Caco-2 (cell line): ENCODE data around the gene BNIP1. TPM values are rescaled to one million over a fixed set of nuclear protein-coding genes. Genes with fewer than 3 reads are reported as not detected.
"Not testable (repeated sequence)": the region's sequence is repeated elsewhere in the genome, so short reads cannot be mapped to it uniquely, and the experiment has no call there.

Experiments
- BruUV-seq: library from RNA; stranded (reverse); fragments of 400-500 nt; replicated peaks from 2 replicates; lab custom pipeline; 2021; lab: Mats Ljungman, UMichigan
- CTCF ChIA-PET: fragments of 300-600 bp; sonication (Branson Sonifier 250); formaldehyde crosslinking; loops from one replicate; lab custom pipeline; 2022; ENCODE audit warnings: antibody characterized with exemption; lab: Charles Lee
- POLR2A ChIA-PET: fragments of 300-600 bp; sonication (Branson Sonifier 250); formaldehyde crosslinking; loops from one replicate; lab custom pipeline; 2022; ENCODE audit warnings: antibody characterized with exemption; lab: Charles Lee
- DNase-seq, 2 experiments: peaks; one replicate each; pipeline versions ENCODE4 v3.0.0 to v3.0.0-alpha.2; 2020 to 2022
- H3K27me3 ChIP-seq: replicated peaks from 2 replicates; pipeline ENCODE4 v1.6.0; 2011; ENCODE audit warnings: low read length; ENCODE audit not compliant: control insufficient read depth, insufficient read depth
- H3K36me3 ChIP-seq: 2 replicates; pipeline ENCODE4 v1.5.1; 2011; ENCODE audit warnings: low read length; ENCODE audit not compliant: control insufficient read depth, insufficient read depth
- H3K4me1 ChIP-seq: fragments of 250-450 bp; sonication (Bioruptor Pico); 2 replicates; pipeline ENCODE4 v1.5.1; 2020; ENCODE audit warnings: mild to moderate bottlenecking
- H3K4me3 ChIP-seq: 2 replicates; pipeline ENCODE4 v1.5.1; 2011; ENCODE audit warnings: low read depth, mild to moderate bottlenecking, control low read depth, low read length
- H3K9me3 ChIP-seq: fragments of 250-450 bp; sonication (Bioruptor Pico); 2 replicates; pipeline ENCODE4 v1.5.1; 2020; ENCODE audit warnings: mild to moderate bottlenecking, moderate library complexity
- H3K27ac Mint-ChIP-seq: one replicate; pipeline ENCODE4 v1.8.0; 2022; ENCODE audit warnings: mixed read lengths; ENCODE audit not compliant: unreplicated experiment
- H3K27me3 Mint-ChIP-seq: one replicate; pipeline ENCODE4 v1.8.0; 2022; ENCODE audit warnings: mixed read lengths; ENCODE audit not compliant: insufficient read depth, unreplicated experiment
- H3K36me3 Mint-ChIP-seq: one replicate; pipeline ENCODE4 v1.8.0; 2022; ENCODE audit warnings: mild to moderate bottlenecking, mixed read lengths; ENCODE audit not compliant: insufficient read depth, unreplicated experiment
- H3K4me1 Mint-ChIP-seq: one replicate; pipeline ENCODE4 v1.8.0; 2022; ENCODE audit warnings: low read depth, mixed read lengths; ENCODE audit not compliant: unreplicated experiment
- H3K4me3 Mint-ChIP-seq: one replicate; pipeline ENCODE4 v1.8.0; 2022; ENCODE audit warnings: mild to moderate bottlenecking, moderate library complexity, mixed read lengths; ENCODE audit not compliant: unreplicated experiment
- H3K9me3 Mint-ChIP-seq: one replicate; pipeline ENCODE4 v1.8.0; 2022; ENCODE audit warnings: mixed read lengths; ENCODE audit not compliant: unreplicated experiment
- intact Hi-C: fragments of 100-400 bp; cut with micrococcal nuclease; formaldehyde crosslinking; loops from one replicate; pipeline ENCODE4 v1.10.0; 2022; ENCODE audit not compliant: unreplicated experiment
- total RNA-seq: library from RNA; stranded (reverse); gene quantifications from 2 replicates; pipeline ENCODE4 v1.2.3, GENCODE V29; 2022
- TF ChIP-seq, protein P1 (sequence below), 2 experiments: fragments of 200-600 bp in 1 of 2; IDR thresholded peaks; 1 replicate in 1 of 2; 2 replicates in 1 of 2; pipeline versions ENCODE4 v1.5.1 to v1.8.0; 2011 to 2022; ENCODE audit warnings: antibody characterized with exemption in 1 of 2, control low read depth in 1 of 2, inconsistent platforms in 1 of 2, low read depth in 1 of 2, low read length in 1 of 2, mild to moderate bottlenecking in 1 of 2, moderate library complexity in 1 of 2; ENCODE audit not compliant: insufficient read depth in 1 of 2, severe bottlenecking in 1 of 2, unreplicated experiment in 1 of 2

Gene BNIP1
- total RNA-seq, 1 experiment from 2014 or later = 13.9 TPM

DNA sequence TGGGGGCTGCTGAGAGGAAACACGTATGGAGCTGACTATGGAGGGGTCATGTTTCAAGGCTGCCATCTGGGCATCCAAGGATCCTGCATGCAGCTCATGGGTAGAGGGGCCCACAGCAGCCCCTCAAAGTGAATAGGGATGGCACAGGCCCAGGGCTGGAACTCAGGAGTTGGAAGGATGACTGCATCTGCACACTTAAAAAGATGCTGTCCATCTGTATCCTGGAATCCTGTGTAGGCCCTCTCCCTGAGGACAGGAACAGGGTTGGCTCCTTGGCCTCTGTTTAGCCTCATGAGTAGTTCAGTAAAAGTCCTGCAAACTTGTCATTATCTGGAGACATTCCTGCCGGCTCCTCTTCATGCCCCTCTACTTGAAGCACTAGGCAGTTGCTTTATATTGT, 4.0 kb downstream of the BNIP1 start:
- DNase-seq = no peak
- Histone ChIP-seq H3K9me3 (no peaks in the 10 kb centered on the region), H3K27me3 (no peaks in the 10 kb centered on the region), H3K4me3 (no peak overlapping the region), H3K36me3 (no peaks in the 10 kb centered on the region), H3K4me1 (peaks cover 3% of the 10 kb centered on the region; the same call in 1 of the 2 replicates)
- Mint-ChIP-seq H3K36me3 (peaks cover 35% of the 10 kb centered on the region), H3K9me3 (no peaks in the 10 kb centered on the region), H3K27me3 (no peaks in the 10 kb centered on the region), H3K4me3 (no peak overlapping the region), H3K4me1 (peaks cover 7% of the 10 kb centered on the region), H3K27ac (no peak overlapping the region)
- BruUV-seq = no TSS peak
- TF ChIP-seq, protein P1, sequence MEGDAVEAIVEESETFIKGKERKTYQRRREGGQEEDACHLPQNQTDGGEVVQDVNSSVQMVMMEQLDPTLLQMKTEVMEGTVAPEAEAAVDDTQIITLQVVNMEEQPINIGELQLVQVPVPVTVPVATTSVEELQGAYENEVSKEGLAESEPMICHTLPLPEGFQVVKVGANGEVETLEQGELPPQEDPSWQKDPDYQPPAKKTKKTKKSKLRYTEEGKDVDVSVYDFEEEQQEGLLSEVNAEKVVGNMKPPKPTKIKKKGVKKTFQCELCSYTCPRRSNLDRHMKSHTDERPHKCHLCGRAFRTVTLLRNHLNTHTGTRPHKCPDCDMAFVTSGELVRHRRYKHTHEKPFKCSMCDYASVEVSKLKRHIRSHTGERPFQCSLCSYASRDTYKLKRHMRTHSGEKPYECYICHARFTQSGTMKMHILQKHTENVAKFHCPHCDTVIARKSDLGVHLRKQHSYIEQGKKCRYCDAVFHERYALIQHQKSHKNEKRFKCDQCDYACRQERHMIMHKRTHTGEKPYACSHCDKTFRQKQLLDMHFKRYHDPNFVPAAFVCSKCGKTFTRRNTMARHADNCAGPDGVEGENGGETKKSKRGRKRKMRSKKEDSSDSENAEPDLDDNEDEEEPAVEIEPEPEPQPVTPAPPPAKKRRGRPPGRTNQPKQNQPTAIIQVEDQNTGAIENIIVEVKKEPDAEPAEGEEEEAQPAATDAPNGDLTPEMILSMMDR (IDR thresholded peaks at IDR 0.05; ENCODE audit: insufficient read depth in 1 of 2, low read depth in 1 of 2, low read length in 1 of 2, severe bottlenecking in 1 of 2, unreplicated experiment in 1 of 2) = no peak
- ChIA-PET POLR2A (no interaction called here), CTCF (no interaction called here)
- intact Hi-C loops = no loop called here

DNA sequence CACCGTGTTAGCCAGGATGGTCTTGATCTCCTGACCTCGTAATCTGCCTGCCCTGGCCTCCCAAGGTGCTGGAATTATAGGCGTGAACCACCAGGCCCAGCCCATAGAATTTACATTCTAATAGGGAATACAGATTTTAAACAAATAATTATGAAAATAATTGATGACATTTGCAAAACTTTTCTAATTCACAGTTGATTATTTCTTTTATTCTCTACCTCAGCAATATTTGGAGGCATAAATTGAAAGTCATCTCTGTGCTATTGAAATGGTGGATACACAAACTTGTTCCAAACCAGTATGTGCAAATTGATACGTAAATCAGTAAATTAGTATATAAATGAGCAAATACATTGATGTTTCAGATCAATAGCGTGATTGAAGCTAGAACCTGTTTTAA, 8.2 kb downstream of the BNIP1 start:
- H3K36me3 ChIP-seq = no peaks in the 10 kb centered on the region

GRCh38 chr5:173153842-173154241, 9.5 kb downstream of the BNIP1 start:
- CTCF ChIA-PET = interaction anchor here (0.6 to 1.2 kb wide), 2 partner anchors 33 to 97 kb away, joined by 3 read pairs; no protein-coding TSS in a partner anchor
- no peak for DNase-seq
- H3K36me3 ChIP-seq = no peaks in the 10 kb centered on the region; the same call in 1 of the 2 replicates
- H3K36me3 Mint-ChIP-seq = peaks cover 46% of the 10 kb centered on the region
- intact Hi-C loops = no loop called here
- H3K9me3 Mint-ChIP-seq = no peaks in the 10 kb centered on the region
- H3K9me3 ChIP-seq = no peaks in the 10 kb centered on the region
- H3K4me1 Mint-ChIP-seq = peaks cover 9% of the 10 kb centered on the region
- no TSS peak for BruUV-seq
- TF ChIP-seq, protein P1 (IDR thresholded peaks at IDR 0.05; ENCODE audit: insufficient read depth in 1 of 2, low read depth in 1 of 2, low read length in 1 of 2, severe bottlenecking in 1 of 2, unreplicated experiment in 1 of 2) = no peak
- H3K4me3 ChIP-seq = no peak overlapping the region
- H3K27me3 Mint-ChIP-seq = no peaks in the 10 kb centered on the region
- POLR2A ChIA-PET = no interaction called here
- H3K27me3 ChIP-seq = no peaks in the 10 kb centered on the region
- no peak overlapping the region for H3K4me3 Mint-ChIP-seq
- peak overlapping the region; percentile 76 for H3K27ac Mint-ChIP-seq
- H3K4me1 ChIP-seq = no peaks in the 10 kb centered on the region

More for the DNA sequence above, 8.2 kb downstream of the BNIP1 start:
- Histone ChIP-seq H3K4me1 (no peaks in the 10 kb centered on the region), H3K9me3 (no peaks in the 10 kb centered on the region), H3K4me3 (no peak overlapping the region), H3K27me3 (no peaks in the 10 kb centered on the region)
- H3K4me3 Mint-ChIP-seq = no peak overlapping the region
- TF ChIP-seq, protein P1 (IDR thresholded peaks at IDR 0.05; ENCODE audit: insufficient read depth in 1 of 2, low read depth in 1 of 2, low read length in 1 of 2, severe bottlenecking in 1 of 2, unreplicated experiment in 1 of 2) = no peak
- intact Hi-C loops = no loop called here
- ChIA-PET POLR2A (no interaction called here), CTCF (no interaction called here)
- H3K9me3 Mint-ChIP-seq = no peaks in the 10 kb centered on the region
- no TSS peak for BruUV-seq
- peaks cover 9% of the 10 kb centered on the region for H3K4me1 Mint-ChIP-seq
- H3K27me3 Mint-ChIP-seq = no peaks in the 10 kb centered on the region
- H3K27ac Mint-ChIP-seq = no peak overlapping the region
- no peak for DNase-seq
- H3K36me3 Mint-ChIP-seq = peaks cover 43% of the 10 kb centered on the region

DNA sequence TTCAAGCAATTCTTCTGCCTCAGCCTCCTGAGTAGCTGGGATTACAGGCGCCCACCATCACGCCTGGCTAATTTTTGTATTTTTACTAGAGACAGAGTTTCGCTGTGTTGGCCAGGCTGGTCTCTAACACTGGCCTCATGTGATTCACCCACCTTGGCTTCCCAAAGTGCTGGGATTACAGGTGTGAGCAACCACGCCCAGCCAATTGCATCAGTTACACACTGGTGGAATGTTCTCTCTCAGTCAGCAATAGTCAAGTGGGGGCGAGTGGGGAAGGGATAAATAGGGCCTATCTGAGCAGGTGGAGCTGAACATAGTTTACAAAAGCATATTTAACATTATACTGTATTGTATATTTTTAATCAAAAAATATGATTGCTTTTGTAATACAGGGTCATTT, 10.3 kb downstream of the BNIP1 start:
- CTCF ChIA-PET, H3K9me3 Mint-ChIP-seq, BruUV-seq, H3K4me3 Mint-ChIP-seq, H3K4me1 Mint-ChIP-seq, intact Hi-C loops, H3K36me3 ChIP-seq, H3K27me3 ChIP-seq, H3K4me1 ChIP-seq, H3K4me3 ChIP-seq, H3K9me3 ChIP-seq, H3K27me3 Mint-ChIP-seq: not testable (repeated sequence)
- POLR2A ChIA-PET = interaction anchor here (0.5 kb wide), 1 partner anchor 350 kb away, joined by 9 read pairs; no protein-coding TSS in a partner anchor
- peak in 1 of 2 experiments; percentile 50 for DNase-seq
- H3K27ac Mint-ChIP-seq = peak overlapping the region; percentile 76
- H3K36me3 Mint-ChIP-seq = peaks cover 38% of the 10 kb centered on the region
